Neural progenitor cell (in vitro differentiated cells): ENCODE data around the gene TMEM145. TPM values are rescaled to one million over a fixed set of nuclear protein-coding genes. Genes with fewer than 3 reads are reported as not detected.

Source experiments
- DNase-seq: peaks from one replicate; pipeline ENCODE4 v3.0.0-alpha.2; 2016; ENCODE audit warnings: low spot score
- H2AFZ ChIP-seq: fragments of 200-600 bp; sonication (generic); replicated peaks from 2 replicates; pipeline ENCODE4 v1.6.1; 2016; ENCODE audit warnings: antibody characterized with exemption
- H3F3A ChIP-seq: fragments of 200-600 bp; sonication (generic); 2 replicates; pipeline ENCODE4 v1.6.1; 2016; ENCODE audit warnings: antibody characterized with exemption, low read depth
- H3K27ac ChIP-seq: fragments of 200-600 bp; sonication (generic); 2 replicates; pipeline ENCODE4 v1.5.1; 2016; ENCODE audit warnings: mild to moderate bottlenecking
- H3K27me3 ChIP-seq: fragments of 200-600 bp; sonication (generic); 2 replicates; pipeline ENCODE4 v1.6.1; 2016; ENCODE audit warnings: mild to moderate bottlenecking, moderate library complexity
- H3K36me3 ChIP-seq: fragments of 200-600 bp; sonication (generic); 2 replicates; pipeline ENCODE4 v1.5.1; 2016
- H3K4me1 ChIP-seq: fragments of 200-600 bp; sonication (generic); 2 replicates; pipeline ENCODE4 v1.6.1; 2016; ENCODE audit warnings: mixed run types
- H3K4me2 ChIP-seq: fragments of 200-600 bp; sonication (generic); 2 replicates; pipeline ENCODE4 v1.6.1; 2016
- H3K4me3 ChIP-seq: fragments of 200-600 bp; sonication (generic); 2 replicates; pipeline ENCODE4 v1.5.1; 2016
- H3K79me2 ChIP-seq: fragments of 200-600 bp; sonication (generic); 2 replicates; pipeline ENCODE4 v1.6.1; 2016; ENCODE audit warnings: low read depth
- H3K9ac ChIP-seq: fragments of 200-600 bp; sonication (generic); 2 replicates; pipeline ENCODE4 v1.6.1; 2016
- H3K9me3 ChIP-seq: fragments of 200-600 bp; sonication (generic); 2 replicates; pipeline ENCODE4 v1.5.1; 2016; ENCODE audit warnings: low read depth
- H4K20me1 ChIP-seq: fragments of 200-600 bp; sonication (generic); 2 replicates; pipeline ENCODE4 v1.6.1; 2016; ENCODE audit warnings: low read depth
- H3K27ac Mint-ChIP-seq: 3 replicates; pipeline ENCODE4 v1.8.0; 2021; ENCODE audit warnings: mixed read lengths
- H3K27me3 Mint-ChIP-seq: 2 replicates; pipeline ENCODE4 v1.8.0; 2022; ENCODE audit warnings: low read depth, mild to moderate bottlenecking, inconsistent platforms, moderate library complexity, mixed read lengths; ENCODE audit not compliant: insufficient read depth
- H3K36me3 Mint-ChIP-seq: 3 replicates; pipeline ENCODE4 v1.8.0; 2021; ENCODE audit warnings: mixed read lengths
- H3K4me1 Mint-ChIP-seq: 3 replicates; pipeline ENCODE4 v1.8.0; 2021; ENCODE audit warnings: mixed read lengths
- H3K4me3 Mint-ChIP-seq: 3 replicates; pipeline ENCODE4 v1.8.0; 2021; ENCODE audit warnings: mild to moderate bottlenecking, moderate library complexity, mixed read lengths
- H3K9me3 Mint-ChIP-seq: 3 replicates; pipeline ENCODE4 v1.8.0; 2020; ENCODE audit warnings: mixed read lengths
- EZH2 ChIP-seq: fragments of 200-600 bp; sonication (generic); IDR thresholded peaks from 2 replicates; pipeline ENCODE4 v1.6.1; 2017; ENCODE audit warnings: antibody characterized with exemption, mild to moderate bottlenecking, moderate library complexity
- EZH2phosphoT487 ChIP-seq: fragments of 200-600 bp; sonication (generic); IDR thresholded peaks from 2 replicates; pipeline ENCODE4 v1.6.1; 2017; ENCODE audit warnings: antibody characterized with exemption
- total RNA-seq: library from RNA; depleted of rRNA; stranded (reverse); fragments of >200 nt; gene quantifications from 2 replicates; pipeline ENCODE4 v1.2.3, GENCODE V29; 2015; ENCODE audit warnings: low replicate concordance
- TF ChIP-seq, protein P1 (sequence below): fragments of 200-600 bp; sonication (generic); IDR thresholded peaks from 2 replicates; pipeline ENCODE4 v1.5.1; 2017; ENCODE audit warnings: antibody characterized with exemption, mild to moderate bottlenecking

Gene TMEM145
- total RNA-seq, 1 donor from 2014 or later: 6.6 TPM

DNA sequence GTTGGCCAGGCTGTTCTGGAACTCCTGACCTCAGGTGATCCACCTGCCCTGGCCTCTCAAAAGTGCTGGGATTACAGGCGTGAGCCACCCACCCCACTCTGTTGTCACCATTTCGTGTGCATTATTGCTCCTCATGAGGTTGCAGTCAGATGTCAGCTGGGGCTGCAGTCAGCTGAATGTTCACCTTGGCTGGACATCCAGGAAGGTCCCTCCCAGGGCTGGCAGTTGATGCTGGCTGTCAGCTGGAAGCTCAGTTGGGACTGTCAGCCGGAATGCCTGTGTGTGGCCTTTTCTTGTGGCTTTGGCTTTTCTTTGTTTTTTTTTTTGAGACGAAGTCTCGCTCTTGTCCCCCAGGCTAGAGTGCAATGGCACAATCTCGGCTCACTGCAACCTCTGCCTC is 18.9 kb downstream of the TMEM145 start:
- H3K4me3 Mint-ChIP-seq: no peak overlapping the region
- no peak overlapping the region for H3K27ac Mint-ChIP-seq
- H3K27me3 Mint-ChIP-seq: peaks cover 6% of the 10 kb centered on the region

DNA sequence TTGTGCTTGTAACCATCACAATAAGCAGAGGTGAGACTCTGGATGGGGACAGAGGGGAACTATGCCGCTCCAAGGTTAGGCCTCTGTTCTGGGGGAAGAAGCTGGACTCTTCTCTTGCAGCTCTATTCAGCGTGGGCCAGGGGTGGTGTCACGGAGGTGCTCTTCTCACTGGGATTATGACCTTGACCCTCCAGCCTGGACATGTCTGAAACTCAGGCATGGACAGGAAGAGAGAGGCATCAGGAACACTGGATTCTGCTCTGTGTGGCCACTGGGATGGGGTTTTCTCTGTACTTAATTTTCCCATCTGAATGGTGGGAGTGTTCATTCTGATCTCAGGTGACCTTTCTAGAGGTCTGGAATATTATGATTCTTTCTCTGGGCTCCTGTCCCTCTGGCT is 19.9 kb downstream of the TMEM145 start:
- no peak overlapping the region for H3K9ac ChIP-seq
- no peak for DNase-seq
- TF ChIP-seq, protein P1, sequence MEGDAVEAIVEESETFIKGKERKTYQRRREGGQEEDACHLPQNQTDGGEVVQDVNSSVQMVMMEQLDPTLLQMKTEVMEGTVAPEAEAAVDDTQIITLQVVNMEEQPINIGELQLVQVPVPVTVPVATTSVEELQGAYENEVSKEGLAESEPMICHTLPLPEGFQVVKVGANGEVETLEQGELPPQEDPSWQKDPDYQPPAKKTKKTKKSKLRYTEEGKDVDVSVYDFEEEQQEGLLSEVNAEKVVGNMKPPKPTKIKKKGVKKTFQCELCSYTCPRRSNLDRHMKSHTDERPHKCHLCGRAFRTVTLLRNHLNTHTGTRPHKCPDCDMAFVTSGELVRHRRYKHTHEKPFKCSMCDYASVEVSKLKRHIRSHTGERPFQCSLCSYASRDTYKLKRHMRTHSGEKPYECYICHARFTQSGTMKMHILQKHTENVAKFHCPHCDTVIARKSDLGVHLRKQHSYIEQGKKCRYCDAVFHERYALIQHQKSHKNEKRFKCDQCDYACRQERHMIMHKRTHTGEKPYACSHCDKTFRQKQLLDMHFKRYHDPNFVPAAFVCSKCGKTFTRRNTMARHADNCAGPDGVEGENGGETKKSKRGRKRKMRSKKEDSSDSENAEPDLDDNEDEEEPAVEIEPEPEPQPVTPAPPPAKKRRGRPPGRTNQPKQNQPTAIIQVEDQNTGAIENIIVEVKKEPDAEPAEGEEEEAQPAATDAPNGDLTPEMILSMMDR: no peak
- TF ChIP-seq EZH2phosphoT487 (no peak), EZH2 (no peak)
- H3K9me3 ChIP-seq: no peaks in the 10 kb centered on the region
- H3K4me1 ChIP-seq: no peaks in the 10 kb centered on the region
- H3K9me3 Mint-ChIP-seq: no peaks in the 10 kb centered on the region
- H3K4me1 Mint-ChIP-seq: peaks cover 22% of the 10 kb centered on the region
- H3K27me3 ChIP-seq: no peaks in the 10 kb centered on the region
- no peaks in the 10 kb centered on the region for H3K79me2 ChIP-seq
- H4K20me1 ChIP-seq: peaks cover 29% of the 10 kb centered on the region
- no peak overlapping the region for H3K4me3 Mint-ChIP-seq
- no peaks in the 10 kb centered on the region for H3F3A ChIP-seq
- H3K4me3 ChIP-seq: no peak overlapping the region
- H3K27ac ChIP-seq: no peak overlapping the region
- H2AFZ ChIP-seq: no peak overlapping the region
- H3K27me3 Mint-ChIP-seq: peaks cover 6% of the 10 kb centered on the region
- H3K36me3 Mint-ChIP-seq: peaks cover 2% of the 10 kb centered on the region
- H3K36me3 ChIP-seq: no peaks in the 10 kb centered on the region
- no peak overlapping the region for H3K4me2 ChIP-seq
- no peak overlapping the region for H3K27ac Mint-ChIP-seq

More for the DNA sequence above, 18.9 kb downstream of the TMEM145 start:
- no peak overlapping the region for H3K4me3 ChIP-seq
- H2AFZ ChIP-seq: no peak overlapping the region
- H3K4me2 ChIP-seq: no peak overlapping the region
- H3K27me3 ChIP-seq: no peaks in the 10 kb centered on the region
- H3K36me3 ChIP-seq: no peaks in the 10 kb centered on the region
- no peak overlapping the region for H3K27ac ChIP-seq
- Mint-ChIP-seq H3K4me1 (peaks cover 30% of the 10 kb centered on the region), H3K9me3 (no peaks in the 10 kb centered on the region), H3K36me3 (no peaks in the 10 kb centered on the region)
- H3K9me3 ChIP-seq: no peaks in the 10 kb centered on the region
- no peaks in the 10 kb centered on the region for H3K4me1 ChIP-seq
- no peak for TF ChIP-seq EZH2
- TF ChIP-seq EZH2phosphoT487: no peak
- H3K79me2 ChIP-seq: peaks cover 8% of the 10 kb centered on the region
- no peak for DNase-seq
- H4K20me1 ChIP-seq: peaks cover 34% of the 10 kb centered on the region
- H3F3A ChIP-seq: no peaks in the 10 kb centered on the region
- H3K9ac ChIP-seq: no peak overlapping the region

DNA sequence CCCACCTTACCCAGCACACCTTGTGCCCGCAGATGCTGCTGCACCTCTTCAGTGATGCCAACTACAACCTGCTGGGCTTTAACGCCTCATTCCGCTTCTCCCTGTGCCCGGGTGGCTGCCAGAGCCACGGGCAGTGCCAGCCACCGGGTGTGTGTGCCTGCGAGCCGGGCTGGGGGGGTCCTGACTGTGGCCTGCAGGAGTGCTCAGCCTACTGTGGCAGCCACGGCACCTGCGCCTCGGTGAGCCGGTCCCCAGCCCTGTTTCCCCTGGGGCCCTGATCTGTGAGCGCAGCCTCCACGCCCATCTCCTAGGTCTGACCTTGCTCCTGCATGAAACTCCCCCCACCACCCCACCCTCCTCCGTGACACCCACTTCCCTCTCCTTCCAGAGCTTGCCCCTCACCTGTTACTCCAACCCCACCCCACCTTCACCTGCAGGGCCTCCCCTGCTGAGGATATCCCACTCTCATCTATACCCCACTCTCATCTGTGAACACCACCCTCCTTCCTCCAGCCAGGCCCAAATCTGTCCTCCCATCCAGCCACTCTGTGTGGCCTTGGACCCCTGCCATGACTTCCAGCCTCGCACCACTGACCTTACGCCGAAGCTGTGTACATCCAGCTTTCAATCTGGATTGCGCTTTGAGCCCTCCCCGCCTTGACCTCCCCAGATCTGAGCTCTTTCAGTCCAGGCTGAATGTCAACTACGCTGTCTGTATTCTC is 21.0 kb downstream of the TMEM145 start:
- no peak overlapping the region for H3K27ac Mint-ChIP-seq
- Histone ChIP-seq H3K4me3 (no peak overlapping the region), H3K9ac (peak overlapping the region; percentile 49), H3K9me3 (no peaks in the 10 kb centered on the region), H2AFZ (no peak overlapping the region), H3K4me1 (no peaks in the 10 kb centered on the region), H3K27ac (no peak overlapping the region), H3K27me3 (no peaks in the 10 kb centered on the region), H4K20me1 (peaks cover 29% of the 10 kb centered on the region), H3K79me2 (no peaks in the 10 kb centered on the region), H3K36me3 (no peaks in the 10 kb centered on the region), H3F3A (no peaks in the 10 kb centered on the region), H3K4me2 (no peak overlapping the region)
- no peak for DNase-seq
- peaks cover 5% of the 10 kb centered on the region for H3K36me3 Mint-ChIP-seq
- TF ChIP-seq, protein P1: no peak
- no peak for TF ChIP-seq EZH2
- no peak for TF ChIP-seq EZH2phosphoT487
- peaks cover 14% of the 10 kb centered on the region for H3K4me1 Mint-ChIP-seq
- no peak overlapping the region for H3K4me3 Mint-ChIP-seq
- peaks cover 6% of the 10 kb centered on the region for H3K27me3 Mint-ChIP-seq
- H3K9me3 Mint-ChIP-seq: no peaks in the 10 kb centered on the region

DNA sequence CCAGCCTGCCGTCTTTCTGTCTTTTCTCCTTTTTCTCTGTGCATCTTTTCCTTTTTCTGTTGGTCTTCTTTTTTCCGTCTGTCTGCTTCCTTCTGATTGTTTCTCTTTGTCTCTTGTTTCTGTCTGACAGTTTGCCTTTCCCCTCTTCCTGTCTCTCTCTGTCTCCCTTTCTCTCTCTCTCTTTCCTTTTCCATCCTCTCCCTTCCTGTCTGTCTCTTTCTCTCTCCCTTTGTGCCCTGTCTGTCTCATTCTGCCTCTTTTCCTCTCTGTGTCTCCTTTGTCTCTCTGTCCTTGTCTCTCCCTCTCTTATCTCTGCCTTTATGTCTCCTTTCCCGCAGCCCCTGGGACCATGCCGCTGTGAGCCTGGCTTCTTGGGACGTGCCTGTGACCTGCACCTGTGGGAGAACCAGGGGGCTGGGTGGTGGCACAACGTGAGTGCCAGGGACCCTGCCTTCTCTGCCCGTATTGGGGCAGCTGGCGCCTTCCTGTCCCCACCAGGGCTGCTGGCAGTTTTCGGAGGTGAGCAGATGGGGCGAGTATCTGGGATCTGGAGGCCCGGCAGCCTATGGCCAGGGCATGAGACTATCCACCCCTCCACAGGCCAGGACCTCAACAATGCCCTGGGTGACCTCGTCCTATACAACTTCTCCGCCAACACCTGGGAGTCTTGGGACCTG is 21.7 kb downstream of the TMEM145 start:
- no peak for DNase-seq
- Mint-ChIP-seq H3K9me3 (no peaks in the 10 kb centered on the region), H3K4me3 (no peak overlapping the region), H3K27ac (no peak overlapping the region), H3K4me1 (peaks cover 10% of the 10 kb centered on the region), H3K36me3 (peaks cover 9% of the 10 kb centered on the region), H3K27me3 (peaks cover 6% of the 10 kb centered on the region)
- H3K9ac ChIP-seq: peak overlapping the region; percentile 49
- H3K27ac ChIP-seq: no peak overlapping the region
- no peaks in the 10 kb centered on the region for H3K36me3 ChIP-seq
- no peak overlapping the region for H2AFZ ChIP-seq
- H3K27me3 ChIP-seq: no peaks in the 10 kb centered on the region
- H3K4me3 ChIP-seq: no peak overlapping the region
- H3K4me1 ChIP-seq: no peaks in the 10 kb centered on the region
- peaks cover 27% of the 10 kb centered on the region for H4K20me1 ChIP-seq
- H3F3A ChIP-seq: no peaks in the 10 kb centered on the region
- TF ChIP-seq EZH2phosphoT487 (no peak), EZH2 (no peak)
- TF ChIP-seq, protein P1: no peak
- H3K9me3 ChIP-seq: no peaks in the 10 kb centered on the region
- no peak overlapping the region for H3K4me2 ChIP-seq
- no peaks in the 10 kb centered on the region for H3K79me2 ChIP-seq
